ENCODE results near the gene AFAP1. TPM values are rescaled to one million over a fixed set of nuclear protein-coding genes. Genes with fewer than 3 reads are reported as not detected.
"Not testable (repeated sequence)": the region's sequence is repeated elsewhere in the genome, so short reads cannot be mapped to it uniquely, and the experiment has no call there.

Gene AFAP1
- total RNA-seq, 1 experiment from 2014 or later, result 45.6 TPM

GRCh38 chr4:7949759-7950158 lies 10.1 kb upstream of the AFAP1 start:
- DNase-seq (ENCODE audit: low spot score), result no peak

GRCh38 chr4:7947927-7948326 lies 8.3 kb upstream of the AFAP1 start:
- DNase-seq (ENCODE audit: low spot score), result no peak

GRCh38 chr4:7945709-7946380 lies 6.2 kb upstream of the AFAP1 start:
- DNase-seq (ENCODE audit: low spot score), result no peak

- no peak for DNase-seq (ENCODE audit: low spot score)
Observed at GRCh38 chr4:7944599-7945220, 5.0 kb upstream of the AFAP1 start.

- not testable (repeated sequence) for DNase-seq (ENCODE audit: low spot score)
Observed at GRCh38 chr4:7943688-7944087, 4.0 kb upstream of the AFAP1 start.

GRCh38 chr4:7943211-7943610 lies 3.5 kb upstream of the AFAP1 start:
- DNase-seq (ENCODE audit: low spot score), result no peak

- DNase-seq (ENCODE audit: low spot score), result no peak
Observed at GRCh38 chr4:7941965-7942496, 2.4 kb upstream of the AFAP1 start.

GRCh38 chr4:7941111-7941964 lies 1.7 kb upstream of the AFAP1 start:
- DNase-seq (ENCODE audit: low spot score), result no peak

GRCh38 chr4:7938609-7939376 lies 868 bp downstream of the AFAP1 start:
- DNase-seq (ENCODE audit: low spot score), result no peak

- no peak for DNase-seq (ENCODE audit: low spot score)
Observed at GRCh38 chr4:7938266-7938608, 1.4 kb downstream of the AFAP1 start.

- DNase-seq (ENCODE audit: low spot score), result no peak
Observed at GRCh38 chr4:7937006-7937405, 2.7 kb downstream of the AFAP1 start.

- no peak for DNase-seq (ENCODE audit: low spot score)
Observed at GRCh38 chr4:7933651-7934510, 5.8 kb downstream of the AFAP1 start.

GRCh38 chr4:7932287-7932686 lies 7.4 kb downstream of the AFAP1 start:
- no peak for DNase-seq (ENCODE audit: low spot score)

GRCh38 chr4:7929118-7929951 lies 10.3 kb downstream of the AFAP1 start:
- no peak for DNase-seq (ENCODE audit: low spot score)

GRCh38 chr4:7928711-7929110 lies 10.9 kb downstream of the AFAP1 start:
- DNase-seq (ENCODE audit: low spot score), result no peak

GRCh38 chr4:7926822-7927221 lies 12.8 kb downstream of the AFAP1 start:
- DNase-seq (ENCODE audit: low spot score), result no peak

- DNase-seq (ENCODE audit: low spot score), result peak; percentile 46
Observed at GRCh38 chr4:7924570-7924969, 15.1 kb downstream of the AFAP1 start.

GRCh38 chr4:7924163-7924562 lies 15.5 kb downstream of the AFAP1 start:
- DNase-seq (ENCODE audit: low spot score), result peak; percentile 58

GRCh38 chr4:7922466-7922865 lies 17.2 kb downstream of the AFAP1 start:
- DNase-seq (ENCODE audit: low spot score), result no peak

GRCh38 chr4:7918981-7919380 lies 20.7 kb downstream of the AFAP1 start:
- DNase-seq (ENCODE audit: low spot score), result no peak
